Stimulated activated effector memory CD8-positive, alpha-beta T cell treated with anti-CD3 and anti-CD28 coated beads, Interleukin-12 subunit alpha, Interleukin-12 subunit beta, amount 100 ng/mL, for 72 hours (primary cell): ENCODE results near the gene BATF3.
"Not testable (repeated sequence)": the region's sequence is repeated elsewhere in the genome, so short reads cannot be mapped to it uniquely, and the experiment has no call there.

ENCODE experiments used
- ATAC-seq: fragments of 150-1000 bp; cut with Tn5 transposase; 2 replicates; pipeline ENCODE4 v1.10.0; 2021
- DNase-seq, 2 donors: peaks; one replicate each; pipeline ENCODE4 v3.0.0; 2021 to 2022; ENCODE audit warnings: low spot score in 2 of 2
- H3K27ac Mint-ChIP-seq: one replicate; pipeline ENCODE4 v1.8.0; 2022; ENCODE audit warnings: mild to moderate bottlenecking, mixed read lengths
- H3K36me3 Mint-ChIP-seq: one replicate; pipeline ENCODE4 v1.8.0; 2022; ENCODE audit warnings: mild to moderate bottlenecking, mixed read lengths
- H3K4me1 Mint-ChIP-seq: one replicate; pipeline ENCODE4 v1.8.0; 2022; ENCODE audit warnings: mixed read lengths
- H3K4me3 Mint-ChIP-seq: one replicate; pipeline ENCODE4 v1.8.0; 2022; ENCODE audit warnings: mild to moderate bottlenecking, mixed read lengths
- H3K9me3 Mint-ChIP-seq: one replicate; pipeline ENCODE4 v1.8.0; 2022; ENCODE audit warnings: mixed read lengths

Gene BATF3

GRCh38 chr1:212718499-212718898 lies 18.9 kb upstream of the BATF3 start:
- Mint-ChIP-seq H3K27ac (no peak overlapping the region), H3K4me3 (no peak overlapping the region), H3K36me3 (peaks cover 8% of the 10 kb centered on the region), H3K9me3 (no peaks in the 10 kb centered on the region), H3K4me1 (peaks cover 52% of the 10 kb centered on the region)
- DNase-seq (no peak), ATAC-seq (peak; percentile 46)

GRCh38 chr1:212716161-212716560 lies 16.5 kb upstream of the BATF3 start:
- Mint-ChIP-seq H3K36me3 (peaks cover 1% of the 10 kb centered on the region), H3K4me1 (peaks cover 52% of the 10 kb centered on the region), H3K4me3 (no peak overlapping the region), H3K27ac (no peak overlapping the region), H3K9me3 (no peaks in the 10 kb centered on the region)
- no peak for DNase-seq
- ATAC-seq: no peak

GRCh38 chr1:212713465-212714136 lies 14.0 kb upstream of the BATF3 start:
- Mint-ChIP-seq H3K27ac (peak overlapping the region; percentile 70), H3K9me3 (no peaks in the 10 kb centered on the region), H3K36me3 (no peaks in the 10 kb centered on the region), H3K4me3 (peak overlapping the region; percentile 28), H3K4me1 (peaks cover 58% of the 10 kb centered on the region)
- ATAC-seq: peak; percentile 54
- peak in 1 of 2 donors; percentile 48 for DNase-seq

- no peaks in the 10 kb centered on the region for H3K9me3 Mint-ChIP-seq
- peaks cover 49% of the 10 kb centered on the region for H3K4me1 Mint-ChIP-seq
- H3K36me3 Mint-ChIP-seq: no peaks in the 10 kb centered on the region
- DNase-seq (peak in 1 of 2 donors; percentile 64), ATAC-seq (peak; percentile 91)
- peak overlapping the region; percentile 70 for H3K27ac Mint-ChIP-seq
- H3K4me3 Mint-ChIP-seq: peak overlapping the region; percentile 28
Measured at GRCh38 chr1:212712451-212713303, 13.0 kb upstream of the BATF3 start.

- H3K36me3 Mint-ChIP-seq, ATAC-seq, H3K9me3 Mint-ChIP-seq: not testable (repeated sequence)
- DNase-seq: peak in 1 of 2 donors; percentile 48
- H3K27ac Mint-ChIP-seq: peak overlapping the region; percentile 70
- H3K4me1 Mint-ChIP-seq: peaks cover 42% of the 10 kb centered on the region
- peak overlapping the region; percentile 28 for H3K4me3 Mint-ChIP-seq
Measured at GRCh38 chr1:212711974-212712373, 12.3 kb upstream of the BATF3 start.

- Mint-ChIP-seq H3K4me3 (no peak overlapping the region), H3K27ac (peak overlapping the region; percentile 1)
Measured at GRCh38 chr1:212710566-212710965, 10.9 kb upstream of the BATF3 start.

GRCh38 chr1:212703991-212704564 lies 4.4 kb upstream of the BATF3 start:
- DNase-seq: no peak

More at GRCh38 chr1:212710566-212710965, 10.9 kb upstream of the BATF3 start:
- Mint-ChIP-seq H3K36me3 (no peaks in the 10 kb centered on the region), H3K9me3 (no peaks in the 10 kb centered on the region), H3K4me1 (peaks cover 34% of the 10 kb centered on the region)
- ATAC-seq (no peak), DNase-seq (peak in 1 of 2 donors; percentile 44)

GRCh38 chr1:212702672-212703071 lies 3.0 kb upstream of the BATF3 start:
- ATAC-seq: no peak
- no peaks in the 10 kb centered on the region for H3K9me3 Mint-ChIP-seq
- no peak for DNase-seq
- H3K36me3 Mint-ChIP-seq: peaks cover 7% of the 10 kb centered on the region
- no peak overlapping the region for H3K27ac Mint-ChIP-seq
- peak overlapping the region; percentile 84 for H3K4me3 Mint-ChIP-seq
- peaks cover 51% of the 10 kb centered on the region for H3K4me1 Mint-ChIP-seq

More at GRCh38 chr1:212703991-212704564, 4.4 kb upstream of the BATF3 start:
- peaks cover 39% of the 10 kb centered on the region for H3K4me1 Mint-ChIP-seq
- peaks cover under 1% of the 10 kb centered on the region for H3K36me3 Mint-ChIP-seq
- no peaks in the 10 kb centered on the region for H3K9me3 Mint-ChIP-seq
- ATAC-seq: no peak
- H3K27ac Mint-ChIP-seq: peak overlapping the region; percentile 77
- peak overlapping the region; percentile 84 for H3K4me3 Mint-ChIP-seq

GRCh38 chr1:212701910-212702309 lies 2.3 kb upstream of the BATF3 start:
- DNase-seq (peak in 1 of 2 donors; percentile 50), ATAC-seq (no peak)
- H3K36me3 Mint-ChIP-seq: peaks cover 7% of the 10 kb centered on the region
- no peaks in the 10 kb centered on the region for H3K9me3 Mint-ChIP-seq
- no peak overlapping the region for H3K27ac Mint-ChIP-seq
- peaks cover 58% of the 10 kb centered on the region for H3K4me1 Mint-ChIP-seq
- peak overlapping the region; percentile 84 for H3K4me3 Mint-ChIP-seq

- DNase-seq: peak; percentile 21 to 81
- ATAC-seq: peak; percentile 4
- Mint-ChIP-seq H3K9me3 (no peaks in the 10 kb centered on the region), H3K4me1 (peaks cover 66% of the 10 kb centered on the region), H3K36me3 (peaks cover 7% of the 10 kb centered on the region), H3K4me3 (peak overlapping the region; percentile 84), H3K27ac (peak overlapping the region; percentile 89)
Measured at GRCh38 chr1:212700892-212701819, 1.5 kb upstream of the BATF3 start.

GRCh38 chr1:212700223-212700891 lies 717 bp upstream of the BATF3 start:
- Mint-ChIP-seq H3K4me3 (peak overlapping the region; percentile 84), H3K4me1 (peaks cover 74% of the 10 kb centered on the region), H3K9me3 (no peaks in the 10 kb centered on the region), H3K27ac (peak overlapping the region; percentile 89), H3K36me3 (peaks cover 7% of the 10 kb centered on the region)
- ATAC-seq (peak; percentile 66), DNase-seq (peak; percentile 67 to 97)

- ATAC-seq (peak; percentile 74), DNase-seq (peak; percentile 67 to 93)
- H3K36me3 Mint-ChIP-seq: peaks cover 7% of the 10 kb centered on the region
- H3K4me1 Mint-ChIP-seq: peaks cover 70% of the 10 kb centered on the region
- peak overlapping the region; percentile 89 for H3K27ac Mint-ChIP-seq
- no peaks in the 10 kb centered on the region for H3K9me3 Mint-ChIP-seq
- peak overlapping the region; percentile 84 for H3K4me3 Mint-ChIP-seq
Measured at GRCh38 chr1:212699104-212699624, 476 bp downstream of the BATF3 start.

GRCh38 chr1:212698467-212699103 lies 1.1 kb downstream of the BATF3 start:
- peak; percentile 0 for ATAC-seq
- peak in 1 of 2 donors; percentile 54 for DNase-seq
- Mint-ChIP-seq H3K9me3 (no peaks in the 10 kb centered on the region), H3K4me3 (peak overlapping the region; percentile 84), H3K36me3 (peaks cover 7% of the 10 kb centered on the region), H3K27ac (peak overlapping the region; percentile 89), H3K4me1 (peaks cover 64% of the 10 kb centered on the region)
